Measurements from ENCODE around the gene ATXN7L2.

DNA sequence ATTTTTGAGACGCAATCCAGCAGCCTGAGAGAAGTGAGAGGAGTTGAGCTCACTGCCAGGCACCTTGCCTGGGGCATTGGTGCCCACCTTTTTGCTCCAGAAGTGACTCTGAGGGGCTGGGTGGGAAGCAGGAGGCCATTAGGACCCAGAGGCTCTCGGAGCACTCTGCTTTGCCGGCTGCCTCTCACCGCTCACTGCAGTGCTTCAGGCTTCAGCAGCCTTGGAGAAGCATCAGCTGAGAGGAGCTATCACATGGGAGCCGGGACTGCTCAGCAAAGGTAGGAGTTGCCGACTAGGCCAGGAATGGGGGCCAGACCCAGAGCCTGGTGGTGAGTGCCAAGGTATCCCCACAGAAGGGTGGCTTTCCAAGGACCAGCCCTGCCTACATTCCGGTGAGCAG is 56.0 kb downstream of the ATXN7L2 start, which contains the start of gene GPR61:
- no peak for TF ChIP-seq RAD21 (IDR thresholded peaks at IDR 0.05; ENCODE audit: low read depth)
- TF ChIP-seq, protein P1, sequence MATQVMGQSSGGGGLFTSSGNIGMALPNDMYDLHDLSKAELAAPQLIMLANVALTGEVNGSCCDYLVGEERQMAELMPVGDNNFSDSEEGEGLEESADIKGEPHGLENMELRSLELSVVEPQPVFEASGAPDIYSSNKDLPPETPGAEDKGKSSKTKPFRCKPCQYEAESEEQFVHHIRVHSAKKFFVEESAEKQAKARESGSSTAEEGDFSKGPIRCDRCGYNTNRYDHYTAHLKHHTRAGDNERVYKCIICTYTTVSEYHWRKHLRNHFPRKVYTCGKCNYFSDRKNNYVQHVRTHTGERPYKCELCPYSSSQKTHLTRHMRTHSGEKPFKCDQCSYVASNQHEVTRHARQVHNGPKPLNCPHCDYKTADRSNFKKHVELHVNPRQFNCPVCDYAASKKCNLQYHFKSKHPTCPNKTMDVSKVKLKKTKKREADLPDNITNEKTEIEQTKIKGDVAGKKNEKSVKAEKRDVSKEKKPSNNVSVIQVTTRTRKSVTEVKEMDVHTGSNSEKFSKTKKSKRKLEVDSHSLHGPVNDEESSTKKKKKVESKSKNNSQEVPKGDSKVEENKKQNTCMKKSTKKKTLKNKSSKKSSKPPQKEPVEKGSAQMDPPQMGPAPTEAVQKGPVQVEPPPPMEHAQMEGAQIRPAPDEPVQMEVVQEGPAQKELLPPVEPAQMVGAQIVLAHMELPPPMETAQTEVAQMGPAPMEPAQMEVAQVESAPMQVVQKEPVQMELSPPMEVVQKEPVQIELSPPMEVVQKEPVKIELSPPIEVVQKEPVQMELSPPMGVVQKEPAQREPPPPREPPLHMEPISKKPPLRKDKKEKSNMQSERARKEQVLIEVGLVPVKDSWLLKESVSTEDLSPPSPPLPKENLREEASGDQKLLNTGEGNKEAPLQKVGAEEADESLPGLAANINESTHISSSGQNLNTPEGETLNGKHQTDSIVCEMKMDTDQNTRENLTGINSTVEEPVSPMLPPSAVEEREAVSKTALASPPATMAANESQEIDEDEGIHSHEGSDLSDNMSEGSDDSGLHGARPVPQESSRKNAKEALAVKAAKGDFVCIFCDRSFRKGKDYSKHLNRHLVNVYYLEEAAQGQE (IDR thresholded peaks at IDR 0.05; ENCODE audit: low read depth) = no peak
- no peak for TF ChIP-seq CEBPB (IDR thresholded peaks at IDR 0.05)
- TF ChIP-seq EGR1 (IDR thresholded peaks at IDR 0.05) = no peak

Measured in Ishikawa (cell line).